ENCODE results near the gene ABLIM3. TPM values are rescaled to one million over a fixed set of nuclear protein-coding genes. Genes with fewer than 3 reads are reported as not detected.

Gene ABLIM3
- total and polyA plus RNA-seq, 10 of the 15 experiments (the other 5 are each of a cell fraction or from before 2014, with no cell fraction given) = 0.03 TPM; not detected in 9

GRCh38 chr5:149127394-149127955 lies 13.8 kb upstream of the ABLIM3 start:
- Histone ChIP-seq H4K20me1 (ENCODE audit: control insufficient read depth, insufficient read depth) (no peaks in the 10 kb centered on the region), H3K9me3 (replicated peaks; ENCODE audit: control insufficient read depth, insufficient read depth, low read length) (no peaks in the 10 kb centered on the region), H3K79me2 (ENCODE audit: control insufficient read depth, insufficient read depth, low read length) (no peaks in the 10 kb centered on the region), H3K4me2 (ENCODE audit: control insufficient read depth, insufficient read depth) (no peak overlapping the region), H3K4me3 (no peak overlapping the region), H3K9ac (ENCODE audit: control insufficient read depth, insufficient read depth, low read length) (no peak overlapping the region), H3K27me3 (replicated peaks in 1 of 2; ENCODE audit: control insufficient read depth in 2 of 2, insufficient read depth in 2 of 2, low read length in 1 of 2) (no peaks in the 10 kb centered on the region), H3K27ac (ENCODE audit: control insufficient read depth, insufficient read depth) (no peak overlapping the region), H2AFZ (ENCODE audit: control insufficient read depth, low read depth, low read length) (no peak overlapping the region), H3K4me1 (ENCODE audit: control insufficient read depth, insufficient read depth, low read length) (no peaks in the 10 kb centered on the region), H3K36me3 (ENCODE audit: control insufficient read depth in 2 of 2, insufficient read depth in 2 of 2, low read length in 1 of 2) (no peaks in the 10 kb centered on the region)
- ATAC-seq = no peak
- SMC1A ChIA-PET (ENCODE audit: uncharacterized antibody, unreplicated experiment) = no interaction called here
- no TSS peak for BruUV-seq (replicated peaks)
- no peak for DNase-seq (ENCODE audit: low read depth, low spot score)
- CTCF ChIA-PET = interaction anchor here (1.0 kb wide), 1 partner anchor 136 kb away, joined by 3 read pairs; no protein-coding TSS in a partner anchor
- POLR2A ChIA-PET = no interaction called here
- FAIRE-seq = no peak
- in situ Hi-C loops (cut with MboI) (no loop called here), intact Hi-C loops (cut with micrococcal nuclease; ENCODE audit: unreplicated experiment) (no loop called here)
- 41% methylated on average over 3 of the region's 3 CpGs for WGBS (ENCODE audit: insufficient coverage, insufficient replicate concordance, low lambda C conversion rate, missing lambda C conversion rate)
- RAD21 ChIA-PET (ENCODE audit: unreplicated experiment) = no interaction called here
- TF ChIP-seq ETV6 (conservative IDR thresholded peaks at IDR 0.05 in 1 of 2, IDR thresholded peaks at IDR 0.05 in 1 of 2; ENCODE audit: borderline replicate concordance in 1 of 2, low read depth in 1 of 2) = no peak
- TF ChIP-seq GABPA (IDR thresholded peaks at IDR 0.05; ENCODE audit: low read depth) = no peak
- no peak for TF ChIP-seq PKNOX1 (IDR thresholded peaks at IDR 0.05)
- no peak for TF ChIP-seq USF1 (IDR thresholded peaks at IDR 0.05; ENCODE audit: borderline replicate concordance, extremely low read length, insufficient read depth, low read depth, low read length)
- TF ChIP-seq SREBF1 (IDR thresholded peaks at IDR 0.05; ENCODE audit: low read length) = no peak
- no peak for TF ChIP-seq CEBPZ (IDR thresholded peaks at IDR 0.05; ENCODE audit: low read depth, low read length)
- no peak for TF ChIP-seq ZZZ3 (IDR thresholded peaks at IDR 0.05; ENCODE audit: control insufficient read depth, insufficient read length, low read depth)
- no peak for TF ChIP-seq YBX1 (IDR thresholded peaks at IDR 0.05)
- TF ChIP-seq TCF3 (IDR thresholded peaks at IDR 0.05; ENCODE audit: borderline replicate concordance, insufficient read depth, low read depth, low read length) = no peak
- TF ChIP-seq BHLHE40 (IDR thresholded peaks at IDR 0.05; ENCODE audit: borderline replicate concordance in 1 of 2, low read depth in 2 of 2, low read length in 1 of 2) = no peak
- TF ChIP-seq NR2C2 (IDR thresholded peaks at IDR 0.05; ENCODE audit: borderline replicate concordance, control insufficient read depth, insufficient read length, low read depth) = no peak
- TF ChIP-seq EZH2 (IDR thresholded peaks at IDR 0.05; ENCODE audit: borderline replicate concordance, control insufficient read depth, low read depth, low read length) = no peak
- no peak for TF ChIP-seq RUNX3 (IDR thresholded peaks at IDR 0.05; ENCODE audit: low read length)
